Astrocyte (in vitro differentiated cells and primary cell): ENCODE data around the gene LTA. TPM values are rescaled to one million over a fixed set of nuclear protein-coding genes. Genes with fewer than 3 reads are reported as not detected.

Experiments used
- DNase-seq: peaks from one replicate; pipeline ENCODE4 v3.0.0-alpha.2; 2010; ENCODE audit warnings: low read depth
- FAIRE-seq: peaks from 2 replicates; lab custom pipeline; 2011; peaks lifted over from hg19 to GRCh38; lab: Jason Lieb, UNC
- H2AFZ ChIP-seq: 2 replicates; pipeline ENCODE4 v1.6.0; 2012; ENCODE audit warnings: low read depth, low read length, inconsistent platforms
- H3K27ac ChIP-seq: 2 replicates; pipeline ENCODE4 v1.5.1; 2011; ENCODE audit warnings: low read depth, low read length, inconsistent platforms
- H3K27me3 ChIP-seq: 2 replicates; pipeline ENCODE4 v1.6.0; 2011; ENCODE audit warnings: low read length, inconsistent platforms; ENCODE audit not compliant: insufficient read depth
- H3K36me3 ChIP-seq: 2 replicates; pipeline ENCODE4 v1.5.1; 2011; ENCODE audit warnings: low read length, inconsistent platforms; ENCODE audit not compliant: insufficient read depth
- H3K4me1 ChIP-seq: 2 replicates; pipeline ENCODE4 v1.5.1; 2011; ENCODE audit warnings: low read length, inconsistent platforms; ENCODE audit not compliant: insufficient read depth
- H3K4me2 ChIP-seq: 2 replicates; pipeline ENCODE4 v1.6.0; 2012; ENCODE audit warnings: low read length, inconsistent platforms
- H3K4me3 ChIP-seq: 2 replicates; pipeline ENCODE4 v1.5.1; 2011; ENCODE audit warnings: low read depth, mild to moderate bottlenecking, low read length, inconsistent platforms; ENCODE audit not compliant: insufficient read depth
- H3K79me2 ChIP-seq: 2 replicates; pipeline ENCODE4 v1.6.0; 2012; ENCODE audit warnings: mild to moderate bottlenecking, low read length, inconsistent platforms; ENCODE audit not compliant: insufficient read depth
- H3K9ac ChIP-seq: 2 replicates; pipeline ENCODE4 v1.6.0; 2012; ENCODE audit warnings: mild to moderate bottlenecking, low read length, inconsistent platforms
- H3K9me3 ChIP-seq: 2 replicates; pipeline ENCODE4 v1.5.1; 2012; ENCODE audit warnings: low read depth, mild to moderate bottlenecking, low read length, inconsistent platforms; ENCODE audit not compliant: insufficient read depth
- H4K20me1 ChIP-seq: 2 replicates; pipeline ENCODE4 v1.6.0; 2012; ENCODE audit warnings: low read length, inconsistent platforms; ENCODE audit not compliant: insufficient read depth
- H3K27ac Mint-ChIP-seq: one replicate; pipeline ENCODE4 v1.8.0; 2021; ENCODE audit warnings: mild to moderate bottlenecking, mixed read lengths; ENCODE audit not compliant: unreplicated experiment
- H3K27me3 Mint-ChIP-seq: one replicate; pipeline ENCODE4 v1.8.0; 2021; ENCODE audit warnings: low read depth, mixed read lengths; ENCODE audit not compliant: unreplicated experiment
- H3K36me3 Mint-ChIP-seq: one replicate; pipeline ENCODE4 v1.8.0; 2021; ENCODE audit warnings: low read depth, mixed read lengths; ENCODE audit not compliant: unreplicated experiment
- H3K4me1 Mint-ChIP-seq: one replicate; pipeline ENCODE4 v1.8.0; 2021; ENCODE audit warnings: low read depth, mixed read lengths; ENCODE audit not compliant: unreplicated experiment
- H3K4me3 Mint-ChIP-seq: one replicate; pipeline ENCODE4 v1.8.0; 2021; ENCODE audit warnings: mild to moderate bottlenecking, moderate library complexity, mixed read lengths; ENCODE audit not compliant: unreplicated experiment
- H3K9me3 Mint-ChIP-seq: one replicate; pipeline ENCODE4 v1.8.0; 2021; ENCODE audit warnings: mild to moderate bottlenecking, mixed read lengths; ENCODE audit not compliant: unreplicated experiment
- CTCF ChIP-seq: IDR thresholded peaks from 2 replicates; pipeline ENCODE4 v1.5.1; 2011; ENCODE audit warnings: low read depth, mild to moderate bottlenecking, inconsistent platforms, low read length, moderate library complexity; ENCODE audit not compliant: insufficient read depth
- EZH2 ChIP-seq: IDR thresholded peaks from 2 replicates; pipeline ENCODE4 v1.6.1; 2012; ENCODE audit warnings: mild to moderate bottlenecking, low read length, inconsistent platforms; ENCODE audit not compliant: insufficient read depth
- total RNA-seq: library from RNA; stranded (reverse); gene quantifications from 2 replicates; pipeline ENCODE4 v1.2.1, GENCODE V29; 2021

The LTA gene
- total RNA-seq, 1 donor from 2014 or later: not detected

GRCh38 chr6:31525932-31526591 lies 46.0 kb upstream of the LTA start:
- TF ChIP-seq CTCF (no peak), EZH2 (no peak)
- Histone ChIP-seq H3K79me2 (no peaks in the 10 kb centered on the region), H3K9me3 (no peaks in the 10 kb centered on the region), H3K27me3 (no peaks in the 10 kb centered on the region), H2AFZ (no peak overlapping the region), H3K36me3 (peaks cover 10% of the 10 kb centered on the region), H3K4me3 (no peak overlapping the region), H3K4me1 (peaks cover 8% of the 10 kb centered on the region), H4K20me1 (peaks cover 34% of the 10 kb centered on the region), H3K4me2 (peak overlapping the region; percentile 25), H3K27ac (peak overlapping the region; percentile 2), H3K9ac (no peak overlapping the region)
- Mint-ChIP-seq H3K27me3 (peaks cover 4% of the 10 kb centered on the region), H3K4me3 (no peak overlapping the region), H3K4me1 (peaks cover 7% of the 10 kb centered on the region), H3K9me3 (no peaks in the 10 kb centered on the region), H3K27ac (peak overlapping the region; percentile 49), H3K36me3 (peaks cover 4% of the 10 kb centered on the region)
- no peak for FAIRE-seq
- peak; percentile 25 for DNase-seq

- no peak overlapping the region for H3K4me3 Mint-ChIP-seq
- Histone ChIP-seq H4K20me1 (peaks cover 56% of the 10 kb centered on the region), H3K27me3 (no peaks in the 10 kb centered on the region), H3K79me2 (peaks cover 4% of the 10 kb centered on the region), H3K9ac (no peak overlapping the region), H3K36me3 (peaks cover 29% of the 10 kb centered on the region), H3K4me3 (no peak overlapping the region), H3K9me3 (no peaks in the 10 kb centered on the region), H3K27ac (no peak overlapping the region), H2AFZ (no peak overlapping the region), H3K4me1 (peaks cover 8% of the 10 kb centered on the region), H3K4me2 (no peak overlapping the region)
- DNase-seq (no peak), FAIRE-seq (no peak)
- TF ChIP-seq EZH2 (no peak), CTCF (no peak)
- peaks cover 6% of the 10 kb centered on the region for H3K36me3 Mint-ChIP-seq
- peaks cover 7% of the 10 kb centered on the region for H3K4me1 Mint-ChIP-seq
- H3K27ac Mint-ChIP-seq: no peak overlapping the region
- H3K9me3 Mint-ChIP-seq: no peaks in the 10 kb centered on the region
- H3K27me3 Mint-ChIP-seq: no peaks in the 10 kb centered on the region
Observed at GRCh38 chr6:31528307-31528777, 43.7 kb upstream of the LTA start.

- Histone ChIP-seq H4K20me1 (peaks cover 62% of the 10 kb centered on the region), H2AFZ (no peak within 1 kb of the TSS), H3K4me3 (no peak within 1 kb of the TSS), H3K79me2 (peaks cover 9% of the 10 kb centered on the region), H3K4me1 (peaks cover 8% of the 10 kb centered on the region), H3K27me3 (no peaks in the 10 kb centered on the region), H3K4me2 (no peak within 1 kb of the TSS), H3K36me3 (peaks cover 34% of the 10 kb centered on the region), H3K9me3 (no peaks in the 10 kb centered on the region), H3K27ac (no peak within 1 kb of the TSS), H3K9ac (no peak within 1 kb of the TSS)
- FAIRE-seq: no peak
- Mint-ChIP-seq H3K4me3 (no peak within 1 kb of the TSS), H3K27ac (no peak within 1 kb of the TSS), H3K9me3 (no peaks in the 10 kb centered on the region), H3K4me1 (peaks cover 7% of the 10 kb centered on the region), H3K36me3 (peaks cover 6% of the 10 kb centered on the region), H3K27me3 (no peaks in the 10 kb centered on the region)
- TF ChIP-seq EZH2 (no peak), CTCF (no peak)
- DNase-seq: no peak
Observed at GRCh38 chr6:31528821-31529328, 43.2 kb upstream of the LTA start, which contains the start of gene MCCD1. TSS of gene MCCD1 (plus strand) at chr6:31528962. CDS start at chr6:31529015, 53 bp downstream.
